IPS-15b (cell line): Measurements from ENCODE around the gene CLMP.
"Not testable (repeated sequence)": the region's sequence is repeated elsewhere in the genome, so short reads cannot be mapped to it uniquely, and the experiment has no call there.

Source experiments
- H3K27me3 ChIP-seq: one replicate; pipeline ENCODE4 v1.6.1; 2013; ENCODE audit warnings: low read length; ENCODE audit not compliant: control insufficient read depth, insufficient read depth
- H3K36me3 ChIP-seq: one replicate; pipeline ENCODE4 v1.6.1; 2013; ENCODE audit warnings: low read length; ENCODE audit not compliant: control insufficient read depth, insufficient read depth
- H3K4me1 ChIP-seq: one replicate; pipeline ENCODE4 v1.6.1; 2013; ENCODE audit warnings: mild to moderate bottlenecking, low read length; ENCODE audit not compliant: control insufficient read depth, insufficient read depth
- H3K4me3 ChIP-seq: one replicate; pipeline ENCODE4 v1.5.1; 2013; ENCODE audit warnings: low read depth, low read length
- H3K9ac ChIP-seq: one replicate; pipeline ENCODE4 v1.6.1; 2013; ENCODE audit warnings: low read depth, mild to moderate bottlenecking, low read length
- H3K9me3 ChIP-seq: one replicate; pipeline ENCODE4 v1.6.1; 2013; ENCODE audit warnings: mild to moderate bottlenecking, low read length; ENCODE audit not compliant: control insufficient read depth, insufficient read depth

Gene CLMP

DNA sequence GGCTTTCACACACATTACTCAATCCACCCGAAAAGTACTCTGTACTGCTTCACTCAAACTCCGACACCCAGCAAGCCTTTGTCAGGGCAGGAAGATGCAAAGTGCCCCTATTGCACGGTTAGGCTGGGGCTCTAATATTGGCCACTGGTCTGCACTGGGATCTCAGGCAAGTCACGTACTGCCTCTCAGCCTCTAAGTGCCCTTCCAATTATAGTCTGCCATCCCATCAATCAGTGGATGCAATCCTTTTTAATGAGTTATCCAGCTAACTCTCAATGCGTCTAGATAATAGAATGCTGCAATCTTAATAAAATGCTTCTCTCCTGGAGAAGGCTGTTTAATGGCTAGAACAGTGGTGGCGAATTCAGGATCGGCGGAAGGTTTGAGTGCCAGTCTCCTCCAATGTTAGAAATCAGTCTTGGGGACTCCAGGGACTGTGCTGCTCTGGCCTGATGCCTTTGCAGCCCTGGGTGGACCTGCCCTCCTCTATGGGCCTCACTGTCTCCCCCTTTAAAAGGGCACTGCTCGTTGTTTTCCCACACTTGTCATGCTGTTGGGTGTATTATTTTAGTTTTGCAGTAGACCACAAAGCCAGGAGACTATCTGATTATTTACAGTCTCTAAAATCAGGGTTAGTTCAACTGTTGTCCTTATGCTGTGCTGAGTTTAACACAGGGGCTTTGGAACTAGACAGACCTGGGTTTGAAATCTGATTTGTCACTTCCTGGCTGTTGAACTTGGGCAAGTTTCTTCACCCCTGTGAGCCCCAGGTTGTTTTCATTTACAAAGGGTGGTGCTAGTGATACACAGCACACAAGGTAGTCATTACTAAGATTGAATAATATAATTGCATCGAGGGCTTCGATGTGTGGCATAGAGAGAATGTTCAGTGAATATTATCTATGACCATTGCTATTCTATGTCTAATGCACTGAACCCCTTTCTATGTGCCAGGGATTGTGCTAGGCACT, 36.7 kb downstream of the CLMP start:
- Histone ChIP-seq H3K27me3 (no peaks in the 10 kb centered on the region), H3K9me3 (no peaks in the 10 kb centered on the region), H3K9ac (no peak overlapping the region), H3K4me1 (no peaks in the 10 kb centered on the region), H3K4me3 (no peak overlapping the region), H3K36me3 (no peaks in the 10 kb centered on the region)

DNA sequence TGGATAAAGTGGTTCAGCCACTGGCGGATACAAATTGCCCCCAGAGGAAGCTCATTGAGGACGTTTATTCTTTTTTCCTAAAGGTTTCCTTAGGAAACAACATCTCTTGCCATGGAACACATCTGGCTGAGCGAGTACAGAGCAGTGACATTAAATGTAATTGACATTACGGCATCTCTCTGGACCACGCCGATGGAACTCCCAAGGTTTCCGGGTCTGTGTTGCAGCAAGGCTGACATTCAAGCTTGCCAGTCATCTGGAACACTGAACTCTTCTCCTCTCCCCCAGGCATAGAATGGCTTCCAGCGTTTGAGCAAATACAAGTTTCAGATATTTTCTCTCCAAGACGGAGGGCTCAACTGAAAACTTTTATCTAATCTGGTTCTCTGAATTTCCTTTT, 42.1 kb downstream of the CLMP start:
- no peak overlapping the region for H3K4me3 ChIP-seq
- no peaks in the 10 kb centered on the region for H3K4me1 ChIP-seq
- no peaks in the 10 kb centered on the region for H3K36me3 ChIP-seq
- no peaks in the 10 kb centered on the region for H3K9me3 ChIP-seq
- H3K27me3 ChIP-seq, result no peaks in the 10 kb centered on the region
- H3K9ac ChIP-seq, result no peak overlapping the region

DNA sequence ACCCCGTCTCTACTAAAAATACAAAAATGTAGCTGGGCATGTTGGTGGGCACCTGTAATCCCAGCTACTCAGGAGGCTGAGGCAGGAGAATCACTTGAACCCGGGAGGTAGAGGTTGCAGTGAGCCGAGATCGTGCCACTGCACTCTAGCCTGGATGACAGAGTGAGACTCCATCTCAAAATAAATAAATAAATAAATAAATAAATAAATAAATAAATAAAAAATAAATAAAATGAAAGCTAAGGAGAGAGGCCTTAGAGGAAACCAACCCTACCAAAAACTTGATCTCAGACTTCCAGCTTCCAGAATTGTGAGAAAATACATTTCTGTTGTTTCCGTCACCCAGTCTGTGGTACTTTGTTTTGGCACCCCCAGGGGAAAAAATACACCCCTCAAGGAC, 42.7 kb downstream of the CLMP start:
- not testable (repeated sequence) for H3K36me3 ChIP-seq, H3K4me3 ChIP-seq, H3K9ac ChIP-seq, H3K9me3 ChIP-seq, H3K4me1 ChIP-seq, H3K27me3 ChIP-seq

DNA sequence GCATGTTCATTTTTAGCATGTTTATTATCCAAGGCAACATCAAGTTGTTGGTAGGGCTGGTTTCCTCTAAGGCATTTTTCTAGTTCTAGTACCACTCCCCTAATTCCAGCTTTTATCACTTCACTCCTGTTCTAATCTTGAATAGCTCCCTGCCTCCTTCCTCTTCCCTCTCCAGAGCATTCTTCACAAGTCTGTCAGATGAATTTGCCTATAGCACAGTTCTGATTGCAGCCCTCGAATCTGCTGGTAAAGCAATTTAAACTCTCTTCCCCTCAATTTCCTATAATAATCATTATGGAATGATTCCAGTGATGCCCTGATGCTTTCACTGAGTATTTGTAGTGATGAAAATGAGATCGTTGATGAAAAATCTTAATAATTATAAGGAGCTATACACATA, 43.3 kb downstream of the CLMP start:
- Histone ChIP-seq H3K4me3 (no peak overlapping the region), H3K36me3 (no peaks in the 10 kb centered on the region)

DNA sequence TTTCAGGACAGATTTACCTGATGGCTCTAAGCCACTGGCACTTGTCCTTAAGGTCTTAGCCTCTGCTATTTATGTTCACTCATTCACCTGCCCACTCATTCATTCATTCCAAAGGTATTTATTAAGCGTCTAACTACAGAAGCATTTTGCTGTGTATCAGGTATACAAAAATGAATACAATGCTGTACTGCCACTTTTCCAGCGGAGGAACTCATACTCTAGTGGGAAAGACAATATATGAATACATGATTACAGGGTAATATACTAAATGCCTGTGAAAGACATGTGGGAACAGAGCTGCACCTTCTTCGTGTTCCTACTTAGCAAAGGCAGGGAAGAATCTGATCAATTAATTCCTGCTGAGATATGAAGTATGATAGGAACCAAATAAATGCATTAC, 43.7 kb downstream of the CLMP start:
- Histone ChIP-seq H3K9ac (no peak overlapping the region), H3K36me3 (no peaks in the 10 kb centered on the region), H3K4me1 (no peaks in the 10 kb centered on the region), H3K4me3 (no peak overlapping the region), H3K27me3 (no peaks in the 10 kb centered on the region), H3K9me3 (no peaks in the 10 kb centered on the region)

More for the DNA sequence above, 43.3 kb downstream of the CLMP start:
- Histone ChIP-seq H3K9ac (no peak overlapping the region), H3K4me1 (no peaks in the 10 kb centered on the region), H3K27me3 (no peaks in the 10 kb centered on the region), H3K9me3 (no peaks in the 10 kb centered on the region)

DNA sequence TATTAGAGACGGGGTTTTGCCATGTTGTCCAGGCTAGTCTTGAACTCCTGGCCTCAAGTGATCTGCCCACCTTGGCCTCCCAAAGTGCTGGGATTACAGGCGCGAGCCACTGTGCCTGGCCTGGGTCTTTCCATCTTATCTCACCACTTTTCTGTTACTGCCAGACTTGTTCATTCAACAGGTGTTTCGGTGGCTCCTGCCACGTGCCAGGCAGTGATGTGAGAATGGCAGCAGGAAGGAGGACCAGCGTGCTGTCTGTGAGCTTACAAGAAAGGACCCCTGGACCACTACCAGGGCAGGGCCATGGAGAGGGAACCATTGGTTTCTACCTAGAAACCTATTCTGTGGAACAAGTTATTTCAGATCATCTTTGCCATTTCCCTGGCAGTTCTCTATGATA, 44.2 kb downstream of the CLMP start:
- Histone ChIP-seq H3K4me3 (no peak overlapping the region), H3K36me3 (no peaks in the 10 kb centered on the region), H3K9me3 (no peaks in the 10 kb centered on the region), H3K4me1 (no peaks in the 10 kb centered on the region), H3K27me3 (no peaks in the 10 kb centered on the region), H3K9ac (no peak overlapping the region)

DNA sequence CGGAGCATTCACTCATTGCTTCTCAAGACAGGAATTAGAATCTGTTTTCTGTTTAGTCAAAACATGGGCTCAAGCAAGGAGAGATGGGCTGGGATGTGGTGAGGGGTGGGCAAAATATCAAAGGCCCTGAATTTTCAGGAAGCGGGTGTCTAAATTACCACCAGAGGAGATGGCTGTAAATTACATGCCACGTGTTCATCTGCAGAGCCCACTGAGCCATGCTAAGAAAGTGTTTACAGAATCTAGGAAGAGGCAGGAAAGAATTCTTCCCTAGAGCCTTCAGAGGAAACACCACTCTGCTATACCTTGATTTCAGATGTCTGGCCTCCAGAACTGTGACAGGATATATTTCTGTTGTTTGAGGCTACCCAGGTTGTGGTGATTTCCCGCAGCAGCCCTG, 46.1 kb downstream of the CLMP start:
- no peaks in the 10 kb centered on the region for H3K36me3 ChIP-seq
- no peak overlapping the region for H3K9ac ChIP-seq
- H3K27me3 ChIP-seq, result no peaks in the 10 kb centered on the region

DNA sequence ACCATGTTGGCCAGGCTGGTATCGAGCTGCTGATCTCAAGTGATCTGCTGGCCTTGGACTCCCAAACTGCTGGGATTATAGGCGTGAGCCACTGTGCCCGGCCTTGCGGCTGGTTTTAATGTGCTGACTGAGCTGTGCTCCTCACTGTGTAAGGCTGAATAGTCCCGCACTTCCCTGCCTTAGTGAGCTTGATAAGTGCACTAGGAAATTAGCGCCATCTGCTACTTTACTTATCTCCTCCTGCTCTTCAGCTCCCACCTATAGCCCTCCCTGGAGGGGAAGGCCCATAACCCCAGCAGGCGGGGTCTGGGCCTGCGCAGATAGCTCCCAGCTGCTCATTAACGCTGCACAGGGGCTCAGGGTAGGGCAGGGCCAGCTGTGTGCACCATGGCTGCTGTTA, 49.4 kb downstream of the CLMP start:
- no peaks in the 10 kb centered on the region for H3K9me3 ChIP-seq
- H3K4me1 ChIP-seq, result peaks cover 2% of the 10 kb centered on the region
- H3K27me3 ChIP-seq, result no peaks in the 10 kb centered on the region
- H3K36me3 ChIP-seq, result no peaks in the 10 kb centered on the region
- H3K9ac ChIP-seq, result no peak overlapping the region
- no peak overlapping the region for H3K4me3 ChIP-seq

More for the DNA sequence above, 46.1 kb downstream of the CLMP start:
- no peaks in the 10 kb centered on the region for H3K9me3 ChIP-seq
- H3K4me1 ChIP-seq, result peaks cover 2% of the 10 kb centered on the region
- H3K4me3 ChIP-seq, result no peak overlapping the region

DNA sequence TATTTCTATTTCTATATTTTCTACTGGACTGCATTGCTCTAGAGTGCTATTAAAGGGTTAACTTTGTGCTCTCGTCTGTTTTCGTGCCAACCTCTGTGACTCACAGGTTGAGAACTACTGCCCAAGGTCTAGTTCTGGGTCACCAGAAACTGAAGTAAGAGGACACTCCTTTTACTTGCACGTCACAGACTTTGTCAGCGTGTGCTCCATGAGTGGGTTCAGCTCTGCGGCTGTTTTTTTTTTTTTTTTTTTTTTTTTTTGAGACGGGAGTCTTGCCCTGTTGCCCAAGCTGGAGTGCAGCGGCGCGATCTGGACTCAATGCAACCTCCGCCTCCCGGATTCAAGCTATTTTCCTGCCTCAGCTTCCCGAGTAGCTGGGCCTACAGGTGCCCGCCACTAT, 49.8 kb downstream of the CLMP start:
- H3K36me3 ChIP-seq, result no peaks in the 10 kb centered on the region
- peaks cover 2% of the 10 kb centered on the region for H3K4me1 ChIP-seq
- no peaks in the 10 kb centered on the region for H3K27me3 ChIP-seq
- no peaks in the 10 kb centered on the region for H3K9me3 ChIP-seq
- no peak overlapping the region for H3K9ac ChIP-seq
- no peak overlapping the region for H3K4me3 ChIP-seq

DNA sequence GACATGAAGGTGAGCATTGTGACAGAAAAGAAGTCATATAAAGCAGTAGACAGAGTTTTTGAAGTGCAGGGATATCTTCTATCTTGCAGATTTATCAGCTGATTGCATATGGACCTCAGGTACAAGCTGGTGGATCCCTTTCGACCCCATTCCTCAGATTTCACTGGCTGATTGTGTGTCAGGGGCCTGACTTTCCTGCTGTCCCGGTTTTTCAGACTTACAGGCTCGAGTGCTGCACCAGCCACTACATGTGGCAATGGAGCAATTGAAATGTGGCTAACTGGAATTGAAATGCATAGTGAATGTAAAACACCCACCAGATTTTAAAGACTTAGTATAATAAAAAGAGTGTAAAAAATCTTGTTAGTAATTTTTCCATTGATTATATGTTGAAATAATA, 50.3 kb downstream of the CLMP start:
- no peaks in the 10 kb centered on the region for H3K27me3 ChIP-seq
- no peak overlapping the region for H3K4me3 ChIP-seq
- peaks cover 2% of the 10 kb centered on the region for H3K4me1 ChIP-seq
- H3K36me3 ChIP-seq, result no peaks in the 10 kb centered on the region
- no peak overlapping the region for H3K9ac ChIP-seq
- H3K9me3 ChIP-seq, result no peaks in the 10 kb centered on the region

DNA sequence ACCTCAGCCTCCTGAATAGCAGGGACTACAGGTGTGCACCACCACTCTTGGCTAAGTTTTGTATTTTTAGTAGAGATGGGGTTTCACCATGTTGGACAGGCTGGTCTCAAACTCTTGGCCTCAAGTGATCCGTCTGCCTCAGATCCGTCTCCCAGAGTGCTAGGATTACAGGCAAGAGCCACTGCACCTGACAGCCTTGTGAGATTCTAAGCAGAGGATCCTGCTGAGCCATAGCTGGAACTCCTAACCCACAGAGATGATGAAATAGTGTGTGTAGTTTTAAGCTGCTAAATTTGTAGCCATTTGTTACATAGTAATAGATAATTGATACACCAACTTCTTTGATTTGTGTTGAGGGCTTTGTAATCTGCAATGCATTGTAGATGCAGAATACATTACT, 51.1 kb downstream of the CLMP start:
- Histone ChIP-seq H3K4me3 (no peak overlapping the region), H3K9ac (no peak overlapping the region), H3K36me3 (no peaks in the 10 kb centered on the region), H3K27me3 (no peaks in the 10 kb centered on the region), H3K4me1 (peaks cover 2% of the 10 kb centered on the region), H3K9me3 (no peaks in the 10 kb centered on the region)

DNA sequence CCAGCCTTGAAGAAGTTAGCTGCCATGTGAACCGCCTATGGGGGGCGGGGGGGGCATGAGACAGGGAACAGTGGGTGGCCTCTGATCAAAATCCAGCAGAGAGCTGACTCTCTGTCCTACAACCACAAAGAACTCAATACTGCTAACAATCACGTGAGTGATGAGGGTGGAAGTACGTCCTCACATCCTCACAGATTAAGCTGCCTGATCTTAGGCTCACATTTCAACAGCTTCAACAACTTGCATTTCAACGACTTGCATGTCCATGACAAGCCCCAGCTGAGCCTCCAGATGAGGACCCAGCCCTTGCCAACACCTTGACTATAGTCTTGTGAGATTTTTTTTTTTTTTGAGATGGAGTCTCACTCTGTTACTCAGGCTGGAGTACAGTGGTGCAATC, 51.6 kb downstream of the CLMP start:
- Histone ChIP-seq H3K9ac (no peak overlapping the region), H3K27me3 (no peaks in the 10 kb centered on the region), H3K9me3 (no peaks in the 10 kb centered on the region), H3K4me3 (no peak overlapping the region), H3K36me3 (no peaks in the 10 kb centered on the region), H3K4me1 (peaks cover 2% of the 10 kb centered on the region)
